ENCODE measurements around the gene MAGI3. TPM values are rescaled to one million over a fixed set of nuclear protein-coding genes. Genes with fewer than 3 reads are reported as not detected.

The MAGI3 gene
- total and polyA plus RNA-seq, 2 of the 13 experiments (the other 11 are each of a cell fraction or from before 2014, with no cell fraction given) = 4.0 to 11.8 TPM

DNA sequence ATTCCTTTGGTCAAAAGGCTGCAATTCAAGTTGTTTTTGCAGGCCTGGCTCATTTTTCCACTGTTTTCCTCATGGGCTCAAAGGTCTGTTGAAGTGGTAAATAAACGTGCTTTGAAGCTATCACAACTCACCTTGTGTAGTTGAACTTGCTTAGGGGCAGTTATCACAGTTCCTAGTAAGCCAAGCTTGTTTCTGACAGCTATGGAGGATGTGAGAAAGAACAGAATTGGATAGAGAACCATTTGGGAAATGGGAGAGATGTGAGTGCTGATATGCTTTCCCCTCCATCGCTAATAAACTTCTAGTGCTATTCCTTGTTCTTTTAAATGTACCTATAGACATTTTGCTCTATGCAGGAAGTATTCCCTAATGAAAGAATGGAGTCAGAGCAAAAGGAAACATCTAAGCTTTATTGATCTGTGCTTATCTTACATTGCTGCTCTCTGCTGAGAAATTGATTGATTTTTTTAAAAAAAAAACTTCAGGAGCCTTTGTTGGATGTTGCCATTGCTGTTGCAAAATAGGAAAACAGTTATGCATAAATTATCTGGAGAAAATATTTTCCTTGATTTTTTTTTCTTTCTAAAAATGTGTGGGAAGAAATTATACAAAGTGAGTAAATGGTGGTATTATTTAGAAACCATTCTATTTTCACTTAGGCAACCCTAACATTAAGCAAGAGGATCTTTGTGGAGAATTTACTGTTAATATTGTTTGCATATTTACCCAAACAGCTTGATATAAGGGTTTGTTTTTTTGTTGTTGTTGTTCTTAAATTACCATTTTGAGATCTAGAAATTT is 118.2 kb downstream of the MAGI3 start (continued):
- TF ChIP-seq, protein P1, sequence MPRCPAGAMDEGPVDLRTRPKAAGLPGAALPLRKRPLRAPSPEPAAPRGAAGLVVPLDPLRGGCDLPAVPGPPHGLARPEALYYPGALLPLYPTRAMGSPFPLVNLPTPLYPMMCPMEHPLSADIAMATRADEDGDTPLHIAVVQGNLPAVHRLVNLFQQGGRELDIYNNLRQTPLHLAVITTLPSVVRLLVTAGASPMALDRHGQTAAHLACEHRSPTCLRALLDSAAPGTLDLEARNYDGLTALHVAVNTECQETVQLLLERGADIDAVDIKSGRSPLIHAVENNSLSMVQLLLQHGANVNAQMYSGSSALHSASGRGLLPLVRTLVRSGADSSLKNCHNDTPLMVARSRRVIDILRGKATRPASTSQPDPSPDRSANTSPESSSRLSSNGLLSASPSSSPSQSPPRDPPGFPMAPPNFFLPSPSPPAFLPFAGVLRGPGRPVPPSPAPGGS (CRISPR knock-in tag; IDR thresholded peaks at IDR 0.05) = no peak
- TF ChIP-seq TCF7L2 (IDR thresholded peaks at IDR 0.05; ENCODE audit: low read depth, low read length) (peak; percentile 46; the same call in 1 of the 2 replicates), XBP1 (CRISPR knock-in tag; IDR thresholded peaks at IDR 0.05) (no peak), ERF (CRISPR knock-in tag; IDR thresholded peaks at IDR 0.05) (peak; percentile 80; the same call in 1 of the 2 replicates), CENPX (CRISPR knock-in tag; IDR thresholded peaks at IDR 0.05) (no peak), ZNF850 (CRISPR knock-in tag; conservative IDR thresholded peaks at IDR 0.05) (no peak), YEATS4 (CRISPR knock-in tag; IDR thresholded peaks at IDR 0.05; ENCODE audit: borderline replicate concordance) (no peak), ZIK1 (CRISPR knock-in tag; IDR thresholded peaks at IDR 0.05; ENCODE audit: borderline replicate concordance, low read depth) (no peak), RAD21 (CRISPR knock-in tag; IDR thresholded peaks at IDR 0.05) (no peak), TRIM24 (CRISPR knock-in tag; IDR thresholded peaks at IDR 0.05) (no peak), ZNF775 (CRISPR knock-in tag; IDR thresholded peaks at IDR 0.05; ENCODE audit: borderline replicate concordance) (no peak), SP1 (IDR thresholded peaks at IDR 0.05) (no peak), SP1 (CRISPR knock-in tag; IDR thresholded peaks at IDR 0.05) (no peak), ZNF543 (CRISPR knock-in tag; IDR thresholded peaks at IDR 0.05) (no peak), REXO4 (CRISPR knock-in tag; IDR thresholded peaks at IDR 0.05; ENCODE audit: borderline replicate concordance) (no peak), EZH2 (conservative IDR thresholded peaks at IDR 0.05; ENCODE audit: low read depth, low read length) (no peak), TBL1XR1 (IDR thresholded peaks at IDR 0.05; ENCODE audit: borderline replicate concordance, low read length, partially characterized antibody) (peak; percentile 32)
- TF ChIP-seq, protein P2, sequence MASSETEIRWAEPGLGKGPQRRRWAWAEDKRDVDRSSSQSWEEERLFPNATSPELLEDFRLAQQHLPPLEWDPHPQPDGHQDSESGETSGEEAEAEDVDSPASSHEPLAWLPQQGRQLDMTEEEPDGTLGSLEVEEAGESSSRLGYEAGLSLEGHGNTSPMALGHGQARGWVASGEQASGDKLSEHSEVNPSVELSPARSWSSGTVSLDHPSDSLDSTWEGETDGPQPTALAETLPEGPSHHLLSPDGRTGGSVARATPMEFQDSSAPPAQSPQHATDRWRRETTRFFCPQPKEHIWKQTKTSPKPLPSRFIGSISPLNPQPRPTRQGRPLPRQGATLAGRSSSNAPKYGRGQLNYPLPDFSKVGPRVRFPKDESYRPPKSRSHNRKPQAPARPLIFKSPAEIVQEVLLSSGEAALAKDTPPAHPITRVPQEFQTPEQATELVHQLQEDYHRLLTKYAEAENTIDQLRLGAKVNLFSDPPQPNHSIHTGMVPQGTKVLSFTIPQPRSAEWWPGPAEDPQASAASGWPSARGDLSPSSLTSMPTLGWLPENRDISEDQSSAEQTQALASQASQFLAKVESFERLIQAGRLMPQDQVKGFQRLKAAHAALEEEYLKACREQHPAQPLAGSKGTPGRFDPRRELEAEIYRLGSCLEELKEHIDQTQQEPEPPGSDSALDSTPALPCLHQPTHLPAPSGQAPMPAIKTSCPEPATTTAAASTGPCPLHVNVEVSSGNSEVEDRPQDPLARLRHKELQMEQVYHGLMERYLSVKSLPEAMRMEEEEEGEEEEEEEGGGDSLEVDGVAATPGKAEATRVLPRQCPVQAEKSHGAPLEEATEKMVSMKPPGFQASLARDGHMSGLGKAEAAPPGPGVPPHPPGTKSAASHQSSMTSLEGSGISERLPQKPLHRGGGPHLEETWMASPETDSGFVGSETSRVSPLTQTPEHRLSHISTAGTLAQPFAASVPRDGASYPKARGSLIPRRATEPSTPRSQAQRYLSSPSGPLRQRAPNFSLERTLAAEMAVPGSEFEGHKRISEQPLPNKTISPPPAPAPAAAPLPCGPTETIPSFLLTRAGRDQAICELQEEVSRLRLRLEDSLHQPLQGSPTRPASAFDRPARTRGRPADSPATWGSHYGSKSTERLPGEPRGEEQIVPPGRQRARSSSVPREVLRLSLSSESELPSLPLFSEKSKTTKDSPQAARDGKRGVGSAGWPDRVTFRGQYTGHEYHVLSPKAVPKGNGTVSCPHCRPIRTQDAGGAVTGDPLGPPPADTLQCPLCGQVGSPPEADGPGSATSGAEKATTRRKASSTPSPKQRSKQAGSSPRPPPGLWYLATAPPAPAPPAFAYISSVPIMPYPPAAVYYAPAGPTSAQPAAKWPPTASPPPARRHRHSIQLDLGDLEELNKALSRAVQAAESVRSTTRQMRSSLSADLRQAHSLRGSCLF (CRISPR knock-in tag; IDR thresholded peaks at IDR 0.05; ENCODE audit: borderline replicate concordance) = no peak
- TF ChIP-seq, protein P3, sequence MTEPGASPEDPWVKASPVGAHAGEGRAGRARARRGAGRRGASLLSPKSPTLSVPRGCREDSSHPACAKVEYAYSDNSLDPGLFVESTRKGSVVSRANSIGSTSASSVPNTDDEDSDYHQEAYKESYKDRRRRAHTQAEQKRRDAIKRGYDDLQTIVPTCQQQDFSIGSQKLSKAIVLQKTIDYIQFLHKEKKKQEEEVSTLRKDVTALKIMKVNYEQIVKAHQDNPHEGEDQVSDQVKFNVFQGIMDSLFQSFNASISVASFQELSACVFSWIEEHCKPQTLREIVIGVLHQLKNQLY (CRISPR knock-in tag; IDR thresholded peaks at IDR 0.05) = peak; percentile 69
- TF ChIP-seq, protein P4, sequence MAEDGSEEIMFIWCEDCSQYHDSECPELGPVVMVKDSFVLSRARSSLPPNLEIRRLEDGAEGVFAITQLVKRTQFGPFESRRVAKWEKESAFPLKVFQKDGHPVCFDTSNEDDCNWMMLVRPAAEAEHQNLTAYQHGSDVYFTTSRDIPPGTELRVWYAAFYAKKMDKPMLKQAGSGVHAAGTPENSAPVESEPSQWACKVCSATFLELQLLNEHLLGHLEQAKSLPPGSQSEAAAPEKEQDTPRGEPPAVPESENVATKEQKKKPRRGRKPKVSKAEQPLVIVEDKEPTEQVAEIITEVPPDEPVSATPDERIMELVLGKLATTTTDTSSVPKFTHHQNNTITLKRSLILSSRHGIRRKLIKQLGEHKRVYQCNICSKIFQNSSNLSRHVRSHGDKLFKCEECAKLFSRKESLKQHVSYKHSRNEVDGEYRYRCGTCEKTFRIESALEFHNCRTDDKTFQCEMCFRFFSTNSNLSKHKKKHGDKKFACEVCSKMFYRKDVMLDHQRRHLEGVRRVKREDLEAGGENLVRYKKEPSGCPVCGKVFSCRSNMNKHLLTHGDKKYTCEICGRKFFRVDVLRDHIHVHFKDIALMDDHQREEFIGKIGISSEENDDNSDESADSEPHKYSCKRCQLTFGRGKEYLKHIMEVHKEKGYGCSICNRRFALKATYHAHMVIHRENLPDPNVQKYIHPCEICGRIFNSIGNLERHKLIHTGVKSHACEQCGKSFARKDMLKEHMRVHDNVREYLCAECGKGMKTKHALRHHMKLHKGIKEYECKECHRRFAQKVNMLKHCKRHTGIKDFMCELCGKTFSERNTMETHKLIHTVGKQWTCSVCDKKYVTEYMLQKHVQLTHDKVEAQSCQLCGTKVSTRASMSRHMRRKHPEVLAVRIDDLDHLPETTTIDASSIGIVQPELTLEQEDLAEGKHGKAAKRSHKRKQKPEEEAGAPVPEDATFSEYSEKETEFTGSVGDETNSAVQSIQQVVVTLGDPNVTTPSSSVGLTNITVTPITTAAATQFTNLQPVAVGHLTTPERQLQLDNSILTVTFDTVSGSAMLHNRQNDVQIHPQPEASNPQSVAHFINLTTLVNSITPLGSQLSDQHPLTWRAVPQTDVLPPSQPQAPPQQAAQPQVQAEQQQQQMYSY (CRISPR knock-in tag; IDR thresholded peaks at IDR 0.05) = no peak
